Rectal smooth muscle tissue (tissue), 1 donor: ENCODE data around the gene EBF3.

ENCODE experiments used
- H3K27ac ChIP-seq: one replicate; pipeline ENCODE4 v1.7.0; 2013; ENCODE audit warnings: low read depth, low read length, inconsistent platforms
- H3K27me3 ChIP-seq: one replicate; pipeline ENCODE4 v1.7.0; 2013; ENCODE audit warnings: low read length; ENCODE audit not compliant: control insufficient read depth, insufficient read depth
- H3K36me3 ChIP-seq: one replicate; pipeline ENCODE4 v1.7.0; 2013; ENCODE audit warnings: low read length; ENCODE audit not compliant: control insufficient read depth, insufficient read depth
- H3K4me1 ChIP-seq: one replicate; pipeline ENCODE4 v1.7.0; 2013; ENCODE audit warnings: low read length; ENCODE audit not compliant: control insufficient read depth, insufficient read depth
- H3K4me3 ChIP-seq: one replicate; pipeline ENCODE4 v1.7.0; 2013; ENCODE audit warnings: low read length
- H3K9ac ChIP-seq: one replicate; pipeline ENCODE4 v1.7.0; 2013; ENCODE audit warnings: low read length

EBF3 gene, protein sequence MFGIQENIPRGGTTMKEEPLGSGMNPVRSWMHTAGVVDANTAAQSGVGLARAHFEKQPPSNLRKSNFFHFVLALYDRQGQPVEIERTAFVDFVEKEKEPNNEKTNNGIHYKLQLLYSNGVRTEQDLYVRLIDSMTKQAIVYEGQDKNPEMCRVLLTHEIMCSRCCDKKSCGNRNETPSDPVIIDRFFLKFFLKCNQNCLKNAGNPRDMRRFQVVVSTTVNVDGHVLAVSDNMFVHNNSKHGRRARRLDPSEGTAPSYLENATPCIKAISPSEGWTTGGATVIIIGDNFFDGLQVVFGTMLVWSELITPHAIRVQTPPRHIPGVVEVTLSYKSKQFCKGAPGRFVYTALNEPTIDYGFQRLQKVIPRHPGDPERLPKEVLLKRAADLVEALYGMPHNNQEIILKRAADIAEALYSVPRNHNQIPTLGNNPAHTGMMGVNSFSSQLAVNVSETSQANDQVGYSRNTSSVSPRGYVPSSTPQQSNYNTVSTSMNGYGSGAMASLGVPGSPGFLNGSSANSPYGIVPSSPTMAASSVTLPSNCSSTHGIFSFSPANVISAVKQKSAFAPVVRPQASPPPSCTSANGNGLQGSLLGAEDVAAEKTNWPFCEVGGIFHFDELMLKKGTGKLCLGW

GRCh38 chr10:129963641-129964501 is at the start of gene EBF3:
Gene EBF3 (minus strand): TSS chr10:129964274. CDS start chr10:129963768, 506 bp downstream.
- peaks cover 59% of the 10 kb centered on the region for H3K27me3 ChIP-seq
- no peak within 1 kb of the TSS for H3K9ac ChIP-seq
- no peaks in the 10 kb centered on the region for H3K36me3 ChIP-seq
- peaks cover 3% of the 10 kb centered on the region for H3K4me1 ChIP-seq
- no peak within 1 kb of the TSS for H3K27ac ChIP-seq
- H3K4me3 ChIP-seq: peak within 1 kb of the TSS; percentile 62

GRCh38 chr10:130013335-130014262 is 49.5 kb upstream of the EBF3 start:
- peak overlapping the region; percentile 27 for H3K27ac ChIP-seq
- H3K27me3 ChIP-seq: no peaks in the 10 kb centered on the region
- no peak overlapping the region for H3K9ac ChIP-seq
- no peak overlapping the region for H3K4me3 ChIP-seq
- no peaks in the 10 kb centered on the region for H3K36me3 ChIP-seq
- no peaks in the 10 kb centered on the region for H3K4me1 ChIP-seq

GRCh38 chr10:130012129-130012528 is 48.1 kb upstream of the EBF3 start:
- Histone ChIP-seq H3K36me3 (no peaks in the 10 kb centered on the region), H3K27me3 (no peaks in the 10 kb centered on the region), H3K27ac (no peak overlapping the region), H3K9ac (no peak overlapping the region), H3K4me3 (no peak overlapping the region), H3K4me1 (no peaks in the 10 kb centered on the region)

DNA sequence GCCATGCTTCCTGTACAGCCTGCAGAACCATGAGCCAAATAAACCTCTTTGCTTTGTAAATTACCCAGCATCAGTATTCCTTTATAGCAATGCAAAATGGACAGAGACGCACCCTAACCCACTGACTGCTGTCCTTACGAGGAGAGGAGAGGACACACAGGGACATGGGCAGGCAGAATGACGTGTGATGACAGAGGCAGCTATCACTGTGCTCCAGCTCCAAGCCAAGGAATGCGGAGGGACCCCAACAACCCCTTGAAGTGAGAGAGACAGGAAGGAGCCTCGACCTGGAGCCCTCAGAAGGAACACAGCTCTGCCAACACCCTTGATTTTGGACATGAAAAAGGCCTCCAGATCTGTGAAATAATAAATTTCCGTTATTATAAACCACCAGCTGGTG is 46.6 kb upstream of the EBF3 start:
- Histone ChIP-seq H3K9ac (no peak overlapping the region), H3K4me3 (no peak overlapping the region), H3K4me1 (no peaks in the 10 kb centered on the region), H3K27ac (no peak overlapping the region), H3K27me3 (no peaks in the 10 kb centered on the region), H3K36me3 (no peaks in the 10 kb centered on the region)

DNA sequence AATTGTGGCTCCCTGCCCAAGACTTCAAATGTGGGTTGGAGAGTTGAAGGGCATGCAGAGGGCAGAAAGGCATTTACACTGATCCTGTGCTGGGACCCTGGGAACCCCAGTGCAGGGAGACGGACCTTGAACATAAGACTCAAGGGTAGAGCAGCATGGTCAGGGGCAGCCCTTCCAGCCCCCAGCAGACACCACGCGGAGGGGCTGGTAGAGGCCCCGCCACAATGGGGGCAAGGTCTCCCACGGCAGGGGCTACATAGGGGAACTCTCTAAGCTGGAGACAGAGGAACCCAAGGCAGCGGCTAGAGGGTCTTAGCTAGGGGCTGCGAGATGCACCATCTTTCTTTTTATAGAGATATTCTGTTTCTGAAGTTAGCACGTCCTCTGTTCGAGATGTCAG is 45.2 kb upstream of the EBF3 start:
- H3K4me3 ChIP-seq: no peak overlapping the region
- no peaks in the 10 kb centered on the region for H3K27me3 ChIP-seq
- H3K9ac ChIP-seq: no peak overlapping the region
- no peaks in the 10 kb centered on the region for H3K36me3 ChIP-seq
- no peak overlapping the region for H3K27ac ChIP-seq
- no peaks in the 10 kb centered on the region for H3K4me1 ChIP-seq

GRCh38 chr10:130003787-130004613 is 39.9 kb upstream of the EBF3 start:
- no peaks in the 10 kb centered on the region for H3K27me3 ChIP-seq
- no peak overlapping the region for H3K27ac ChIP-seq
- no peaks in the 10 kb centered on the region for H3K4me1 ChIP-seq
- no peaks in the 10 kb centered on the region for H3K36me3 ChIP-seq
- no peak overlapping the region for H3K4me3 ChIP-seq
- H3K9ac ChIP-seq: no peak overlapping the region

DNA sequence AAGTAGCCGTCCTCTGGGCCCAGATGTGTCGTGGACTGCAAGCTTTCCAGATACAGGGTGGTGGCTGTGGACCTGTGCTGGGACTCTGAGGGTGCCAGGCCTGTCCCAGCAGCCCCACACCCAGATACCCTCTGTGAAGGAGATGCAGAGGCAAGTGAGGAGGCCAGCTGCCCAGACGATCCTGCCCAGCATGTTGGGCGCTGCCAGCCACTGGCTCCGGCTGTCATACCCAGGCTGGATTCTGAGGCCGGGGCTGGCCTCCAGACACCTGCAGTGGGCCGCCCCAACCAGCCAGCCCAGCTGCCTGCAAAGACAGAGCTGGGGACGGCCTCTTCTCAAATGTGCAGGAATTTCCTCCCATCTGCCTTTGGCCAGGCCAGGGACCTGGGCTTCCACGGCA is 39.1 kb upstream of the EBF3 start:
- H3K9ac ChIP-seq: no peak overlapping the region
- H3K27me3 ChIP-seq: no peaks in the 10 kb centered on the region
- H3K27ac ChIP-seq: no peak overlapping the region

GRCh38 chr10:130002606-130003005 is 38.5 kb upstream of the EBF3 start:
- H3K4me3 ChIP-seq: no peak overlapping the region
- H3K4me1 ChIP-seq: no peaks in the 10 kb centered on the region
- H3K27ac ChIP-seq: no peak overlapping the region
- H3K9ac ChIP-seq: no peak overlapping the region
- no peaks in the 10 kb centered on the region for H3K27me3 ChIP-seq
- no peaks in the 10 kb centered on the region for H3K36me3 ChIP-seq

More for the DNA sequence above, 39.1 kb upstream of the EBF3 start:
- no peak overlapping the region for H3K4me3 ChIP-seq
- H3K36me3 ChIP-seq: no peaks in the 10 kb centered on the region
- H3K4me1 ChIP-seq: no peaks in the 10 kb centered on the region

GRCh38 chr10:130000918-130001317 is 36.8 kb upstream of the EBF3 start:
- Histone ChIP-seq H3K4me1 (no peaks in the 10 kb centered on the region), H3K27me3 (no peaks in the 10 kb centered on the region), H3K9ac (no peak overlapping the region), H3K4me3 (no peak overlapping the region), H3K36me3 (no peaks in the 10 kb centered on the region), H3K27ac (no peak overlapping the region)

DNA sequence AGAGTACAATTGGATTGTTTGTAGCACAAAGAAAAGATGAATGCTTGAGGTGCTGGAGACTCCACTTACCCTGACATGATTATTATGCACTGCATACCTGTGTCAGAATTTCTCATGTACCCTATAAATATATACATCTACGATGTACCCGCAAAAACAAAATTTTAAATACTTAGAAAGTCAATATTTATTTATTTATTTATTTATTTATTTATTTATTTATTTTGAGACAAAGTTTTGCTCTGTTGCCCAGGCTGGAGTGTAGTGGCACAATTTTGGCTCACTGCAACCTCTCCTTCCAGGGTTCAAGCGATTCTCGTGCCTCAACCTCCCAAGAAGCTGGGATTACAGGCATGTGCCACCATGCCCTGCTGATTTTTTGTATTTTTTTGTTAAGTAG is 35.1 kb upstream of the EBF3 start:
- Histone ChIP-seq H3K9ac (no peak overlapping the region), H3K36me3 (no peaks in the 10 kb centered on the region), H3K27ac (no peak overlapping the region), H3K4me3 (no peak overlapping the region), H3K27me3 (no peaks in the 10 kb centered on the region), H3K4me1 (no peaks in the 10 kb centered on the region)

GRCh38 chr10:129993621-129994020 is 29.5 kb upstream of the EBF3 start:
- Histone ChIP-seq H3K9ac (no peak overlapping the region), H3K36me3 (no peaks in the 10 kb centered on the region), H3K27me3 (no peaks in the 10 kb centered on the region), H3K4me1 (no peaks in the 10 kb centered on the region), H3K27ac (no peak overlapping the region), H3K4me3 (no peak overlapping the region)
